SIG-M5 (cell line): ENCODE measurements around the gene GPR68.

ENCODE experiments used
- DNase-seq: peaks from one replicate; lab custom pipeline; 2025; lab: John Stamatoyannopoulos, UW

GPR68 gene

GRCh38 chr14:91244501-91244901 is at the start of gene GPR68:
Gene GPR68 (minus strand): TSS chr14:91244704. CDS start chr14:91235050, 9,654 bp downstream.
- DNase-seq: no peak

GRCh38 chr14:91294153-91294552 is 49.6 kb upstream of the GPR68 start:
- DNase-seq: no peak

DNA sequence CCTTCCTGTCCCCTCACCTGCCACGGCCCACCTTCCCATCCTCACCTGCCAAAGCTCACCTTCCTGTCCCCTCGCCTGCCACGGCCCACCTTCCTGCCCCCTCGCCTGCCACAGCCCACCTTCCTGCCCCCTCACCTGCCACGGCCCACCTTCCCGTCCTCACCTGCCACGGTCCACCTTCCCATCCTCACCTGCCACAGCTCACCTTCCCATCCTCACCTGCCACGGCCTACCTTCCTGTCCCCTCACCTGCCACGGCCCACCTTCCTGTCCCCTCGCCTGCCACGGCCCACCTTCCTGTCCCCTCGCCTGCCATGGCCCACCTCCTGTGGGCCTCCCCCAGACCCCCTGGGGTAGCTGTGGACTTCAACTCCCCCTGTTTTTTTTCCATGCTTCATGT is 48.8 kb upstream of the GPR68 start:
- no peak for DNase-seq

DNA sequence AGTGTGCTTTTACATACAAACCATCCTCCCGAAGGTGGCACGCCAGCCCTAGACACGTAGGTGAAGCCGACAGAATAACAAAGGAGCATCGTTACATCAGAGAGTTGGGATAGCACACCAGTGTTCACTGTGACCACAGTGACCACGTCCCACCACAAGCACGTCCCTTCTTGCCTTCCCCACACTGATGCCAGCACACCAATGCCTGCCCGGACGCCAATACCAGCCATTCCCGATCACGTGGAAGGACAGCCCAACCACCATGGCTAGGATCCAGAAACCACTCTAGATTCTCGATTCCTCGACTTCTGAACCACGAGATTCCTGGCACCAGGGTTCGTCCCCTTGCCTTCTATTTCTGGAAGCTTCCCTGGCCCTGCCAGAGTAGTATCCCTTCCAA is 48.0 kb upstream of the GPR68 start:
- no peak for DNase-seq

- DNase-seq: no peak
Observed at GRCh38 chr14:91291786-91292405, 47.4 kb upstream of the GPR68 start.

- no peak for DNase-seq
Observed at GRCh38 chr14:91290986-91291385, 46.5 kb upstream of the GPR68 start.

GRCh38 chr14:91289464-91289863 is 45.0 kb upstream of the GPR68 start:
- no peak for DNase-seq

- no peak for DNase-seq
Observed at GRCh38 chr14:91288876-91289275, 44.4 kb upstream of the GPR68 start.

- DNase-seq: no peak
Observed at GRCh38 chr14:91286530-91286937, 42.0 kb upstream of the GPR68 start.

- DNase-seq: no peak
Observed at GRCh38 chr14:91284791-91285548, 40.5 kb upstream of the GPR68 start.

- no peak for DNase-seq
Observed at GRCh38 chr14:91284146-91284790, 39.8 kb upstream of the GPR68 start.

GRCh38 chr14:91283666-91284065 is 39.2 kb upstream of the GPR68 start:
- DNase-seq: no peak

- DNase-seq: no peak
Observed at GRCh38 chr14:91282954-91283645, 38.6 kb upstream of the GPR68 start.

DNA sequence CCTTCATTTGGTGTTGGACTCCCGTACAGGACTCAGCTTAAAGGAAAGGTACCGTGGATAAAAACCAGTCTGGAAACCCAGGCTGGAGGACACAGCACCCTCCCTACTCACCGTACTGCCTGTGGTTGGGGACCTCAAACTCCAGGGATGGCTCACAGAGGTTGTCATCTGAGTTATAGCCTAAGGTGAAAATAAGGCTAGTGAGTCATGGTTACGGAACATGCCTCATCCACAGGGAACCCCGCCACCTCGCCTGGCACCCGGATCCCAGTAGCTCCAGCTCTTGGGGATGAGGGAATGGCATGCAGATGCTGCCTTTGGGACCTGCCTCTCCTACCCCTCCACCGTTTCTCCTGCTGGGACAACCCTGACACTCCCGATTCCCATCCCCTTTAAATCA is 36.8 kb upstream of the GPR68 start:
- DNase-seq: no peak

GRCh38 chr14:91280129-91280528 is 35.6 kb upstream of the GPR68 start:
- DNase-seq: no peak

DNA sequence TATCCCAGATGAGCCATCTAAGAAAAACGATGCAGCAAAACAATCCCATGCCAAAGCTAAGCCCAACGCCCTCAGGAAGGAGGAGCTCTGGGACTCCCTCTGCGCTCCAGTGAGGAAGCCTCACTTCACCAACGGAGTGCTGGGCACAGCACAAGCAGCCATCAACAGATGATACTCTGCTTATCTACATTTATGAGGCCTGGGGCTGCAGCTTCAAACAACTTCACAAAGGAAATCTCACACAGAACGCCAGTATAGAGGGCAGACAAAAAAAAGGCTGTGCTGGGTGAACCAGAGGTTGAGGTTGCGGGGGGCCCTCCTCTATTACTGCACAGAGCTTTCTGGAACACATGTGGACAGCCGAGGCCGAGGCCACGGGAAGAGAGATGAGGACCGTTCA is 34.9 kb upstream of the GPR68 start:
- DNase-seq: no peak

DNA sequence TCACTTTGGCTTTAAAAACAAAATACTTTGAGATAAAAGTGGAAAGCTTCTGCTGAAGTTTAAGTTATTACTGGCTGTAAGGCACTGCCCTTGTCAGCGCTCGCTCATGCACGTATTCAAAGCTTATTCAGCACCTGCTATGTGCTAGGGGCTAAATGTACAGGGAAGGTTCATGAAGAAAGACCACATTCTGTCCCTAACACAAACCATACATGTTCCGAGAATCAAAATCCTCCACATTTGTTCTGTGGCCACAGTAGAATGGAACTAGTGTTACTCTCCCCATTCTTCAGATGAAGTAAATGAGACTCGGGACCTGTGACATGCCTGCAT is 33.8 kb upstream of the GPR68 start:
- DNase-seq: no peak

DNA sequence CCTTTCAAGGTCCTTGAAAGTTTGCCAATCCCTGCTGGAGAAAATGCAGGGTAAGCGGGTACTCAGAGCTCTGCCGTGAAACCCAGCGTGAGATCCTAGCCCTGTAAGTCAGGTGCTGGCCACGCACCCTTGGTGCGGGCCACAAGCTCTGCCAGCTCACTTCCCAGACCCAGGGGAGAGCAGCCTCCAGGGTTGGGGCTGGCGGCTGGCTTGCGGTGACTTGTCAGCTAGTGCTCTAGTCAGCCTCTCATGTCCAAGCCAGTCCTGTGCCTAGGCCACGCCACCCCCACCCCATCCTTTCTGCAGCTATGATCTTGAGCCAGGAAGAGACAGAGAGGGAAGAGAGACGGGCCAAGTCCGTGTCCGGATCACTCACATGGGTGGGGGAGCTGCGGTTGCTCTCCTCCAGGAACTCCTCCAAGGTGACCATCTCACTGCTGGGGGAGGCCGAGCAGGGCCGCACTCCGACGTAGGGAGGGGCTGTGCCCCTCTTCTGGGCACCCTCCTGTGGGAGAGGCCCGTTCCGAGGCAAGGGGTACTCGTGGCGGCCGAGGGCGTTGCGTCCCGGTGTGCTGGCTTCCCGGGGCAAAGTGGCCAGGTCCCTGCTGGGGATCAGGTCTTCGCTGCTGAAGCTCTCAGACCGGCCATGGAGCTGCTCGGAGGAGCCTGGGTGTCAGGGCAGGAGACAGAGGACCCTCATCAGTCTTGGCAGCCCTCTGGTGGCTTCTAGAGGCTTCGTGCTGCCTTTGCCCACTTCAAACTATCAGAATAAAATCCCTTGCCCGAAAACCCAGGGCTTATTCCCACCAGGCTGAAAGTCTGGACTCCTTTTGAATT is 33.3 kb upstream of the GPR68 start:
- no peak for DNase-seq

GRCh38 chr14:91274796-91275195 is 30.3 kb upstream of the GPR68 start:
- DNase-seq: no peak

DNA sequence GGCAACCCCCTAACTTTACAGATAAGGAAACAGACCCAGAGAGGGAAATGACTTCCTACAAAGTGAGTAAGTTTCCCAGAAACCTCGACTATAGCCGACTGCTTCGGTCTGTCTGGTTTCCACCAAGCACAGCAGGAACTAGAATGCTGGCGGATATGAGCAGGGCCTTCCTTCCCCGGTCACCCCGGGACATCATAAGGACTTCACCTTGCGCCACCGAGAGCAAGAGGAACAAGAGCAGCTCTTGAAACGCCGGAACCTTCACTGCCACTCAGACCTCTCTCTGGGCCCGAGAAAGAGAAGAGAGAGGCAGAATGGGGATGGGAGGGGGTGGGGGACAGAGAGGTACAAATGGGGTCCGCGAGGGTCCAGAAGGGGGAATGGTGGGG is 29.4 kb upstream of the GPR68 start:
- DNase-seq: no peak

DNA sequence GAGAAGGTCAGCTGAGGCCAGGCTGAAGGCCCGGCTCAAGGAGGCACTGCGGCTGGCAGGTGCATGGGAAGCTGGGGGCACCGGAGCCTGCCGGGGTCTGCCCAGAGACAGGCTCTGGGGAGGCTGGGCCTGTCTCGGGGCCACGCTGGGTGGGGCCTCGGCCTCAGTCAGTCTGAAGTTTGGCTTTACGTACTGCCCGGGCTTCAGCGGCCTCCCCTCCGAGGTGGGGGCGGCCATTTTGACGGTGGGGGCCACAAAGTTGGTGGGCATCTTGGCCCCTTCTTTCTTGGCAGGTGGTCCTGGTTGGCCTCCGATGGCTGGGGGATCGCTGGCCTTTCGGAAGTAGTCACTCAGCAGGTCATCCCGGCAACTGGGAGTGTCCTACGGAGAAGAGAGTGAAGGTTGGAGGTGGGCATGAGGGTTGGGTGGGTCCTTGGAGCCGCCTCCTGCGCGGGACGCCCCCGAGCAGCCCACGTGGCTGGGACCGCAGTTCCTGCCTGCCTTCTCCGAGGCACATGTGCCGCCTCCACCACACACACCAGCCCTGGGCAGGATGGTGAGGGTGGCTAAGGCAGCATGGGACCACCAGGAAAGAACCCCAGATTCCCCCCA is 28.9 kb upstream of the GPR68 start:
- no peak for DNase-seq
